Renal cortex interstitium (tissue), 11 donors: ENCODE data around the gene PKD2. TPM values are rescaled to one million over a fixed set of nuclear protein-coding genes. Genes with fewer than 3 reads are reported as not detected.
A peak's percentile ranks its signal among the peaks of the same experiment; 100 is the strongest.
"Not testable (repeated sequence)": the region's sequence is repeated elsewhere in the genome, so short reads cannot be mapped to it uniquely, and the experiment has no call there.

Experiments
- DNase-seq, 11 donors: peaks; one replicate each; pipeline ENCODE4 v3.0.0-alpha.2; 2013; ENCODE audit warnings: low read depth in 9 of 11, low spot score in 4 of 11; ENCODE audit errors: extremely low read depth in 1 of 11
- polyA plus RNA-seq, 3 donors: library from polyadenylated mRNA; unstranded; fragments of 120-200 nt; gene quantifications; one replicate each; pipeline ENCODE4 v1.2.1, GENCODE V29; 2013; ENCODE audit not compliant: insufficient read length in 3 of 3

The PKD2 gene
- polyA plus RNA-seq, 3 donors, result 73.3 to 76.6 (median 76.6) TPM

- no peak for DNase-seq
Measured at GRCh38 chr4:87981486-87981885, 25.9 kb upstream of the PKD2 start.

GRCh38 chr4:87982036-87982435, 25.4 kb upstream of the PKD2 start:
- DNase-seq, result no peak

- DNase-seq, result no peak
Measured at GRCh38 chr4:87982446-87983010, 24.9 kb upstream of the PKD2 start.

GRCh38 chr4:87983996-87984395, 23.4 kb upstream of the PKD2 start:
- no peak for DNase-seq

GRCh38 chr4:87985097-87985886, 22.1 kb upstream of the PKD2 start:
- no peak for DNase-seq

GRCh38 chr4:87985887-87986200, 21.6 kb upstream of the PKD2 start:
- DNase-seq, result no peak

- no peak for DNase-seq
Measured at GRCh38 chr4:87986508-87986907, 20.9 kb upstream of the PKD2 start.

- DNase-seq, result no peak
Measured at GRCh38 chr4:87989765-87990164, 17.7 kb upstream of the PKD2 start.

GRCh38 chr4:87995435-87995834, 12.0 kb upstream of the PKD2 start:
- DNase-seq, result no peak

GRCh38 chr4:87999191-87999691, 8.2 kb upstream of the PKD2 start:
- DNase-seq, result not testable (repeated sequence)

GRCh38 chr4:88001871-88002270, 5.6 kb upstream of the PKD2 start:
- DNase-seq, result no peak

- no peak for DNase-seq
Measured at GRCh38 chr4:88002786-88003185, 4.6 kb upstream of the PKD2 start.

- DNase-seq, result no peak
Measured at GRCh38 chr4:88003261-88003660, 4.2 kb upstream of the PKD2 start.

GRCh38 chr4:88005076-88005475, 2.4 kb upstream of the PKD2 start:
- no peak for DNase-seq

- no peak for DNase-seq
Measured at GRCh38 chr4:88005946-88006345, 1.5 kb upstream of the PKD2 start.

GRCh38 chr4:88006956-88007303, 505 bp upstream of the PKD2 start:
- DNase-seq, result peak in 1 of 11 donors; percentile 12

- peak in 7 of 11 donors; percentile 19 to 48 (median 45) for DNase-seq
Measured at GRCh38 chr4:88008122-88008742, 797 bp downstream of the PKD2 start.

- peak in 2 of 11 donors; percentile 10 to 33 for DNase-seq
Measured at GRCh38 chr4:88008743-88009171, 1.3 kb downstream of the PKD2 start.

GRCh38 chr4:88009871-88010270, 2.4 kb downstream of the PKD2 start:
- no peak for DNase-seq

- DNase-seq, result no peak
Measured at GRCh38 chr4:88010966-88011365, 3.5 kb downstream of the PKD2 start.
